ENCODE measurements around the gene TLL1.

TLL1 gene

GRCh38 chr4:165963621-165964020 is 90.6 kb downstream of the TLL1 start:
- no peak for DNase-seq (ENCODE audit: low spot score)
- TF ChIP-seq, protein P1, sequence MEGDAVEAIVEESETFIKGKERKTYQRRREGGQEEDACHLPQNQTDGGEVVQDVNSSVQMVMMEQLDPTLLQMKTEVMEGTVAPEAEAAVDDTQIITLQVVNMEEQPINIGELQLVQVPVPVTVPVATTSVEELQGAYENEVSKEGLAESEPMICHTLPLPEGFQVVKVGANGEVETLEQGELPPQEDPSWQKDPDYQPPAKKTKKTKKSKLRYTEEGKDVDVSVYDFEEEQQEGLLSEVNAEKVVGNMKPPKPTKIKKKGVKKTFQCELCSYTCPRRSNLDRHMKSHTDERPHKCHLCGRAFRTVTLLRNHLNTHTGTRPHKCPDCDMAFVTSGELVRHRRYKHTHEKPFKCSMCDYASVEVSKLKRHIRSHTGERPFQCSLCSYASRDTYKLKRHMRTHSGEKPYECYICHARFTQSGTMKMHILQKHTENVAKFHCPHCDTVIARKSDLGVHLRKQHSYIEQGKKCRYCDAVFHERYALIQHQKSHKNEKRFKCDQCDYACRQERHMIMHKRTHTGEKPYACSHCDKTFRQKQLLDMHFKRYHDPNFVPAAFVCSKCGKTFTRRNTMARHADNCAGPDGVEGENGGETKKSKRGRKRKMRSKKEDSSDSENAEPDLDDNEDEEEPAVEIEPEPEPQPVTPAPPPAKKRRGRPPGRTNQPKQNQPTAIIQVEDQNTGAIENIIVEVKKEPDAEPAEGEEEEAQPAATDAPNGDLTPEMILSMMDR (IDR thresholded peaks at IDR 0.05; ENCODE audit: extremely low read depth, insufficient read depth, missing control alignments), result no peak
- in situ Hi-C loops (cut with MboI; ENCODE audit: low pct_unique_long_range_greater_than_20kb, low sequenced_read_pairs, unreplicated experiment), result no loop called here

DNA sequence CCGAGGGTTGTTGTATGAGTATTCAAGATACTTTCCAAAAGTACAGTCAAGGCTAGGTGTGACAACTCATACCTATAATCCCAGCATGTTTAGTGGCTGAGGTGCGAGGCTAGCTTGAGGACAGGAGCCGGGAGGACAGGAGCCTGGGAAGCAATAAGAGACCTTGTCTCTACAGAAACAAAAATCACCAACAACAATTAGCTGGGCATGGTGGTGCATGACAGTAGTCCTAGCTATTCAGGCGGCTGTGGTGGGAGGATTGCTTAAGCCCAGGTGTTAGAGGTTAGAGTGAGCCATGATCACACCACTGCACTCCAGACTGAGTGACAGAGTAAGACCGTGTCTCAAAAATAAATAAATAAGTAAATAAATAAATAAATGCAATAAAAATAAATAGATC is 91.6 kb downstream of the TLL1 start:
- in situ Hi-C loops (cut with MboI; ENCODE audit: low pct_unique_long_range_greater_than_20kb, low sequenced_read_pairs, unreplicated experiment), result no loop called here
- no peak for DNase-seq (ENCODE audit: low spot score)
- TF ChIP-seq, protein P1 (IDR thresholded peaks at IDR 0.05; ENCODE audit: extremely low read depth, insufficient read depth, missing control alignments), result no peak

DNA sequence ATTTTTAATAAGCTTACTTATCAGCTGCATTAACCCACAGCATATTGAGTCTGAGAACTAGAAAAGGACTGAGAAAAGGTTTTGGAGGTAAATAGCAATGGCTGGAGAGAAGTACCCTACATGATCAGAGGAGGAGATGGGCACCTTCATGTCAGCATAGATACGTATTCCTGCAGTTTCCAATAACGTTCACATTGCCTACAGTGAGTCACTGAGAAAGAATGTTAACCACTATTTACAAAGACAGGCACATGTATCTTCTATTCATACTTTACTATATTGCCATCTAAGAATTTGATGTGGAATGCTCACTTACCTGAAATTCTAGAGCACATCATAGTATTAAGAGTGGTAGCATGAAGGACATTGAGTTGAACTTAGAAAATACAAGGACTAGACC is 92.5 kb downstream of the TLL1 start:
- no peak for DNase-seq (ENCODE audit: low spot score)
- TF ChIP-seq, protein P1 (IDR thresholded peaks at IDR 0.05; ENCODE audit: extremely low read depth, insufficient read depth, missing control alignments), result no peak
- in situ Hi-C loops (cut with MboI; ENCODE audit: low pct_unique_long_range_greater_than_20kb, low sequenced_read_pairs, unreplicated experiment), result no loop called here

GRCh38 chr4:165966833-165967232 is 93.8 kb downstream of the TLL1 start:
- in situ Hi-C loops (cut with MboI; ENCODE audit: low pct_unique_long_range_greater_than_20kb, low sequenced_read_pairs, unreplicated experiment), result no loop called here
- TF ChIP-seq, protein P1 (IDR thresholded peaks at IDR 0.05; ENCODE audit: extremely low read depth, insufficient read depth, missing control alignments), result no peak
- DNase-seq (ENCODE audit: low spot score), result no peak

GRCh38 chr4:165967486-165967885 is 94.4 kb downstream of the TLL1 start:
- in situ Hi-C loops (cut with MboI; ENCODE audit: low pct_unique_long_range_greater_than_20kb, low sequenced_read_pairs, unreplicated experiment), result no loop called here
- TF ChIP-seq, protein P1 (IDR thresholded peaks at IDR 0.05; ENCODE audit: extremely low read depth, insufficient read depth, missing control alignments), result no peak
- DNase-seq (ENCODE audit: low spot score), result no peak

GRCh38 chr4:165970703-165971420 is 97.8 kb downstream of the TLL1 start:
- DNase-seq (ENCODE audit: low spot score), result no peak
- in situ Hi-C loops (cut with MboI; ENCODE audit: low pct_unique_long_range_greater_than_20kb, low sequenced_read_pairs, unreplicated experiment), result no loop called here
- TF ChIP-seq, protein P1 (IDR thresholded peaks at IDR 0.05; ENCODE audit: extremely low read depth, insufficient read depth, missing control alignments), result no peak
